Measurements from ENCODE around the gene L3MBTL1.
"Not testable (repeated sequence)": the region's sequence is repeated elsewhere in the genome, so short reads cannot be mapped to it uniquely, and the experiment has no call there.

L3MBTL1 gene

GRCh38 chr20:43583133-43583864 lies 75.8 kb downstream of the L3MBTL1 start:
- in situ Hi-C loops (cut with MboI; ENCODE audit: low sequenced_read_pairs): no loop called here

- in situ Hi-C loops (cut with MboI; ENCODE audit: low sequenced_read_pairs): no loop called here
Measured at GRCh38 chr20:43583982-43584432, 76.5 kb downstream of the L3MBTL1 start.

- in situ Hi-C loops (cut with MboI; ENCODE audit: low sequenced_read_pairs): no loop called here
Measured at GRCh38 chr20:43584448-43585136, 77.1 kb downstream of the L3MBTL1 start.

- in situ Hi-C loops (cut with MboI; ENCODE audit: low sequenced_read_pairs): no loop called here
Measured at GRCh38 chr20:43586641-43587040, 79.1 kb downstream of the L3MBTL1 start.

GRCh38 chr20:43588526-43588925 lies 81.0 kb downstream of the L3MBTL1 start:
- in situ Hi-C loops (cut with MboI; ENCODE audit: low sequenced_read_pairs): not testable (repeated sequence)

GRCh38 chr20:43590036-43590391 lies 82.5 kb downstream of the L3MBTL1 start:
- in situ Hi-C loops (cut with MboI; ENCODE audit: low sequenced_read_pairs): no loop called here

GRCh38 chr20:43590392-43591303 lies 83.2 kb downstream of the L3MBTL1 start, which contains the start of gene IFT52:
TSS of gene IFT52 (plus strand) at chr20:43590937. CDS start at chr20:43594699, 3,762 bp downstream.
- in situ Hi-C loops (cut with MboI; ENCODE audit: low sequenced_read_pairs): no loop called here

Measured in HL-60/S4 (cell line).